ENCODE results near the gene PPP3CA.
"Not testable (repeated sequence)": the region's sequence is repeated elsewhere in the genome, so short reads cannot be mapped to it uniquely, and the experiment has no call there.

PPP3CA gene

DNA sequence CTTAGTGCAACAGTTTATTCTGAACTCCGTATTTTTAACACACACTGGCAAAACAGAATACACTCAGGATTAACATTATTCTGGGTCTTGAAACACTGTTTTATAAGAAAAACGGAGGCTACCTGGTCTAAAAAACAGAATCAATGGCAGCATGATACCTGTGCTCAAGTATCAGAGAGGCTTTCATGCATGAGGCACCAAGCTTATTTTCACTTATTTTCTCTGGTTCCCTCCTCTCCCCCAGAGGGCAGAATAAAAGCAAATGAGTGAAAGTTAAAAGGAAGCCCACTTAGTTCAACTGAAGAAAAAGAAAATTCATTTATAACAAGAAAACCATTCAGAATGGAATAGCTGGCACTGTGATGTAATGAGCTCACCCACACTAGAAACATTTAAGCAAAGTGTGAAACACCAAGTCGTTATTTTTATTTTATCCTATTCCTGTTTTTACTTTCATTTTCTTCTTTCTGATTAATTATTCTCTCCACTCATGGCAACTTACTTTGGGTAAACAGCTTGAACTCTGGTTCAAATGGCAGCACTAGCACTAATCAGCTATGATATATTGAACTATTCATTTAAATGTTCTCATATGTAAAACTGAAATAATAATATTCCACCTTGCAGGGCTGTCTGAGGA is 211.8 kb downstream of the PPP3CA start:
- no peak for DNase-seq

DNA sequence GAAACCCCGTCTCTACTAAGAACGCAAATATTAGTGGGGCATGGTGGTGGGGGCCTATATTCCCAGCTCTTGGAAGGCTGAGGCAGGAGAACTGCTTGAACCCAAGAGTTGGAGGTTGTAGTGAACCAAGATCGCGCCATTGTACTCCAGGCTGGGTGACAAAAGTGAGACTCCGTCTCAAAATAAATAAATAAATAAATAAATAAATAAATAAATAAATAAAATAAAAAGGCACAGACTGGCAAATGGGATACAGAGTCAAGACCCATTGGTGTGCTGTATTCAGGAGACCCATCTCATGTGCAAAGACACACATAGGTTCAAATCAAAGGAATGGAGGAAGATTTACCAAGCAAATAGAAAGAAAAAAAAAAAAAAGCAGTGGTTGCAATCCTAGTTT is 216.3 kb downstream of the PPP3CA start:
- DNase-seq: not testable (repeated sequence)

DNA sequence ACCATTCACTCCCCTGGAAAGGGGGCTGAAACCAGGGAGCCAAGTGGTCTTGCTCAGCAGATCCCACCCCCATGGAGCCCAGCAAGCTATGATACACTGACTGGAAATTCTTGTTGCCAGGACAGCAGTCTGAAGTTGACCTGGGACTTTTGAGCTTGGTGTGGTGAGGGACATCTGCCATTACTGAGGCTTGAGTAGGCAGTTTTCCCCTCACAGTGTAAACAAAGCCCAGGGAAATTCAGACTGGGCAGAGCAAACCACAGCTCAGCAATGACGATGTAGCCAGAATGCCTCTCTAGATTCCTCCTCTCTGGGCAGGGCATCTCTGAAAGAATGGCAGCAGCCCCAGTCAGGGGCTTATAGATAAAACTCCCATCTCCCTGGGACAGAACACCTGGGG is 218.4 kb downstream of the PPP3CA start:
- not testable (repeated sequence) for DNase-seq

DNA sequence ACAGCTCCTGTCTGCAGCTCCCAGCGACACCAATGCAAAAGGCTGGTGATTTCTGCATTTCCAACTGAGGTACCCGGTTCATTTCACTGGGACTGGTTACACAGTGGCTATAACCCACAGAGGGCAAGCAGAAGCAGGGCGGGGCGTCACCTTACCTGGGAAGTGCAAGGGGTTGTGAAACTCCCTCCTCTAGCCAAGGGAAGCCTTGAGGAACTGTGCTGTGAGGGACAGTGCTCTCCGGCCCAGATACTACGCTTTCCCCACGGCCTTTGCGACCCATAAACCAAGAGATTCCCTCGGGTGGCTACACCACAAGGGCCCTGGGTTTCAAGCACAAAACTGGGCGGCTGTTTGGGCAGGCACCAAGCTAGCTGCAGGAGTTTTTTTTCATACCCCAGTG is 218.9 kb downstream of the PPP3CA start:
- no peak for DNase-seq

DNA sequence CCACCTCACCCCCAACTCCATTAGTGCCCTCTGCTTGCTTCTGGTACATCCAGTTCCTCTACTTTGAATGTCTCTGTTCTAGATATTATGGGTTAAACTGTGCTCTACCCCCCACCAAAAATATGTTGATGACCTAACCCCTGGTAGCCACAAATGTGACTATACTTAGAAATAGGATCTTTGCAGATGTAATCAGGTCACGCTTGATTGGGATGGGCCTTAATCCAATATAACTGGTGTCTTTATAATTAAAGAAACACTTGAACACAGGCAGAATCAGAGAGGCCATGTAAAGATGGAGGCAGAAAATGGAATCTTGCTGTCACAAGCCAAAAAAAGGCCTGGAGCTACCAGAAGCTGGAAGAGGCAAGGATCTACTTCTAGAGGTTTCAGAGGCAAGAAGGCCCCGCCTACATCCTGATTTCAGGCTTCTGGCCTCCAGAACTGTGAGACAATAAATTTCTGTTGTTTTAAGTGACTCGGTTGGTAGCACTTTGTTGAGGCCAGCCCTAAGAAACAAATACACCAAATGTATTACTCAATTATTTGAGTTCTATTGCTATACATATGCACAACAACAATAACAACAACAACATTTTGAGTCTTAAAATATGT is 220.0 kb downstream of the PPP3CA start:
- DNase-seq: no peak

DNA sequence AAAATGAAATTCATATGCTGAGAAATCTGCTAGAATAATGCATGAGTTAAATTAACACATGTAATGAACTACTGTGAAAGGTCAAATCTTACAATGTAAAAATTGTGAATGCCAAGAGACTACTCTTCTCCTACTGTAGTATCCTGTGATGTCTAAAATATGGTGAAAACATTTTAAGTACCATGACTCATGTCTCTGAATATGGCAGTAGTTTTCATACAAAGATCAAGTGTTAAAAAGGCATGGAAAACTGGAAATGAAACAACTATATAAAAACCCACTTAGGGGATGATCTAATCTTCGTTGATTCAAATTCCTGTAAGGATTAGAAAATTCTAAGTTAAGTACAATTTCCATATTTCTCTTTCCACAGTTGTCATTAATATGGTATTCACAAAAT is 221.3 kb downstream of the PPP3CA start:
- no peak for DNase-seq

DNA sequence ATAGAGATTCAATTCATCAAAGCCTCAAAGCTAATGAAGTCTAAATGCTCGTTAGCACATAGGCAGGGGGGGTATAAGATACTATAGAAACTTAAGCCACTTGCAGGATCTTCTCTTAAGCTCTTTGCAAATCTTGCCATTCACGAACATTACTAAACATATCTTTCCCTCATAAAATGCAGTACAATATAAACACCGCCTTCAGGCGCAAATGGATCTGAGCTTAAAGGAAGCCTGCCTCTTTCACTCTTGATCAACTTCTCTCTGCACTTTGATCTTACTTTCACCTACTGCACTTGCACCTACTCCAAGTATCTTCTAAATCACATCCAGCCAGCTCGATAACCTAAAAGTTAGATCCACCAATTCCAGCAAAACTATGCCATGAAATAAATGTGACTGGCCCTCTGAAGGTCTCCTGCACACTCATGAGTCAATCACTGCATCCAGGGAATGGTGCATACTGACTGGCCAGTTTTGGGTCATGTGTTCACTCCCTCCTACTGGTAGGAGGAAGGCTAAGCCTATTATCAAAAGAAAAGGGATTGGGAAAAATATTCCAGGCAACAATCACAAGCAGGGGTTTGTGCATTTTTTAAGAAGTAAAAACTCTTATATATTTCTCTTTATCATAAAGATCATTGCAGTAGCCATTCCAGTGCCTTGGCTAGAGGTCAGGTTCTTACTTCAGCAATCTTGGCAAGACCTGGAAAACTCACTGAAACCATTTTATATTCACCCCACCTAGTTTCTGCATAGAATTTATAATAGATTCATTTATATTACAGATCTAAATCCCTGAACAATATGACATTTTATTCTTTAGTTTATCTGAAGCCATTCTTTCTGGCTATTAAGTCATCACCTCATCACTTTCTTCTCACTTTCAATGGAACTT is 222.0 kb downstream of the PPP3CA start:
- DNase-seq: no peak

DNA sequence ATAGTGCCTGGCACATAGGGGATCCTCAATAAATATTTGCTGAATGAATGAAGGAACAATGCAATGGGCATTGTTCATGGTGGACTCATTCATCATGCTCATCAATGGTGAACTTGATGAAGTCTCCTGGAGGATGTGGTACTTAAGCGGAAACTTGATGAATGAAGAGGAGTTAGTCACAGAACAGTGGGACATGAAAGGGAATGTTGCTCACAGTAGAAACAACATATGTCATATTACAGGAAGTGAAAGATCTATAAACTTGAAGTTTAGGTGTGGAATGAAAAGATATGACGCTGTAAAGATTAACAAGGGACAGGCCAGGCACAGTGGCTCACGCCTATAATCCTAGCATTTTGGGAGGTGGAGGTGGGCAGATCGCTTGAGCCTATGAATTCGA is 224.1 kb downstream of the PPP3CA start:
- no peak for DNase-seq

DNA sequence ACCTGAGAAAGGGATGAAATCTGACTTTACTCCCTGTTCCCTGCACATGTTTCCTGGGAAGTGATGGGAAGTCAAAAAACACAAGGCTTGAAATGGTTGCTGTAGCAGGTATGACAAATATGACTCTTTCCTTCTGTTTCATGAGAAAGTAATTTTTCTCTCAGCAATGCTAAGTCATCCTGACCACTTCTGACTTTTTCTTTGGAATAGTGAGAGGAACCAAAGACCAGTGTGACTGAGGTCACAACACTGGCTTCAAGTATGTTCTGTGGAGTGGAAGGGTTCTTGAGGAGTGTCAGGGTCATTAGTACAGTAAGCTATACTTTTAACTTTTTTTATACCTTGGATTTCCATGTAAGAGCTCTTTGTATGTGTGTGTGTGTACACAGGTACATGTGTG is 225.3 kb downstream of the PPP3CA start:
- no peak for DNase-seq

DNA sequence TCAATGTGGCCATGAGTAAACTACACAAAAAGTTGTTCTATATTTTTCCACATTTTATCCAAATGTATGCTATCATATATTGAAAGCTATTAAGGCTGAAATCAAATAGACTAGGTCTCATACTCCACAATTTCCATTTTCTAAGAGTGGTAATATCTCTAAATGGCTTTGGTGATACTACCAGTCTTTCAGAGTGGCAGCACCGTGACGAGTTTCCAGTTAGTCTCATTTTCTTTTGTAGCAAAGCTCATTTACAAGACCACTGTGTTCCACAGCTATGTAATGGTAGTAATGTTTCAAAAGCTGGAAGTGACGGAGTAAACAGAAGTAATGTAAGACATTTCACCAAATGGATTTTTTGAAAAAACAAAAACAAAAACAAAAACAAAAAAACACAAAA is 228.2 kb downstream of the PPP3CA start:
- no peak for DNase-seq

DNA sequence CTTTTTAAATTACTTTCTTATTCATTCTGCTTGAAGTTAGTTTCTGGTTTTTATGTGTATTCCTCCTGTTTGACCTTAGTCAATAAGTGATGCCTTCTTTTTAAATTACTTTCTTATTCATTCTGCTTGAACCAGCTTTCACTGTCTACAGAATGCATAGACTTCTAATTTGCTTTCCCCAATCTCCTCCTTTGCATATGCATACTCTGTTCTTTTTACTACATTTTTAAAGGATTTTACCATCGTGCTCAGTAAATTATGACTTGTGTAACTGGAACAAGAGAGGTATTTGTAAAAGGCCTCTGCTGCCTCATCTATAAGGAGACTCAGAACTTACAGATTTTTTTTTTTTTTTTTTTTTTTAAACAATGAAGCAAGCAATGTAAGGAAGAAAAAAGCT is 228.7 kb downstream of the PPP3CA start:
- no peak for DNase-seq

DNA sequence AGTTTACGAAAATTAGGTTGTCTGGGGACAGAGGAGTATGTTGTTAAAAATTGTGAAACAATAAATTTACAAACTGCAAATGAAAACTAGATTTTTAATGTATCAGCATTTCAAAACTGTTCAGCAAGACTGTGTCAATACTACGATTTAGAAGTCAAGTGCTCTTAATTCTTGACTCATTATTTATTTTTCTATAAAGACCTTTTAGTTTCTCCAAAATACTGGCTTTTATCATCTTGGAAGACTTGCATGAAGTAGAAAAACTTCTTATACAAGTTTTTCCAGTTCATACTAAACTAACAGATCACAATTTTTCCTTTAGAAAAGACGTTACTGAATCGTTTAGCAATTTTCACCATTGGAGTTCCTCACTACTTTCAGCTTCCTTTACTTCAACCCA is 231.4 kb downstream of the PPP3CA start:
- DNase-seq: no peak

DNA sequence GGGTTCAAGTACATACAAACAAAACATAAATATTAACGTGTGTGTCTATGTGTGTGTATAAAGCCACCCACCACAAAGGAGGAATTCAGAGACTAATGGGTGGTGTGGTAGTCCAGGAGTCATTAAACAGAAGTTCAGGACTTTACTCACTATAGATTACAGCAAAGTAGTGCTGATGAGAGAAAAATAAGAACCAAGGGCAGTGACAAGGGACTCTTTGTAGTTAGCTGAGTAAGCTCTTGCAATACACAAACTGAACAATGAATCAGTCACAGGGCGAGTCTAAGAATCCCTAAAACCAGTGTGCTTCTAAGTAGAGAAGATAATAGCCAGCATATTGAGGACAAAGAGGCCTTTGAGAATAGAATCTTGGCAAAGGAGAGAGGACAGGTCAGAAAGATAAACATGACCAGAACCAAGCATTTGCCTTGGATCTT is 232.4 kb downstream of the PPP3CA start:
- DNase-seq: no peak

DNA sequence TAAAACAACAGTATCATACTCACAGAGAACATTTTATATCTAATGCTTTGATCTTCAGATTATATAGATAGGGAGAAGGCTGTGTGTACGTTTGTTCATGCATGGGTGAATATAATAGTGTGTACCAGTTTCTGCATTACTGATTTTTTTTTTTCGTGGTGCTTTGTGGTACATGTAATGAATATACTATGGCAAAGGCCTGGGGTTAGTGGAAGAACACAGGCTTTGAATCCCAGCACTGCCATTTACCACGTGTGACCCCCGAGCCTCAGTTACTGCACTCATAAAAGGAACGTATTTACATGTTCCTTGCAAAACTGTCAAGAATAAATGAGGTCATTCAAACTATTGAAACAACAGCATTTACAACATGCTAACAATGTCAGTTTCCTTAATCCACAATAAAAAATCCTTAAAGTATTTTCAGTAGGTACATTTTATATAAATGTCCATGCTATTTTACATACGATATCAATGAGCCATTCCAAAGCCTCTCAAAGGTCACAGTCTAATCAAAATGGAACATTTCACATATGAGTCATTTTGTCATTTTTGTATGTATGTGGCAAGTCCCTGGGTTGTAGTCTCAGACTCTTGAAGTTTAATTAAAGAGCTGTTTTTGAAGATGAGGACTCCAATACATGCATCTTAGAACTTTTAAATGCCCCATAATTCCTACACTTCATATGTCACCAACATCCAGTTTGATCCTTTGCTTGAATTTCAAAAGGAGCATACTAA is 242.8 kb downstream of the PPP3CA start:
- DNase-seq: no peak

DNA sequence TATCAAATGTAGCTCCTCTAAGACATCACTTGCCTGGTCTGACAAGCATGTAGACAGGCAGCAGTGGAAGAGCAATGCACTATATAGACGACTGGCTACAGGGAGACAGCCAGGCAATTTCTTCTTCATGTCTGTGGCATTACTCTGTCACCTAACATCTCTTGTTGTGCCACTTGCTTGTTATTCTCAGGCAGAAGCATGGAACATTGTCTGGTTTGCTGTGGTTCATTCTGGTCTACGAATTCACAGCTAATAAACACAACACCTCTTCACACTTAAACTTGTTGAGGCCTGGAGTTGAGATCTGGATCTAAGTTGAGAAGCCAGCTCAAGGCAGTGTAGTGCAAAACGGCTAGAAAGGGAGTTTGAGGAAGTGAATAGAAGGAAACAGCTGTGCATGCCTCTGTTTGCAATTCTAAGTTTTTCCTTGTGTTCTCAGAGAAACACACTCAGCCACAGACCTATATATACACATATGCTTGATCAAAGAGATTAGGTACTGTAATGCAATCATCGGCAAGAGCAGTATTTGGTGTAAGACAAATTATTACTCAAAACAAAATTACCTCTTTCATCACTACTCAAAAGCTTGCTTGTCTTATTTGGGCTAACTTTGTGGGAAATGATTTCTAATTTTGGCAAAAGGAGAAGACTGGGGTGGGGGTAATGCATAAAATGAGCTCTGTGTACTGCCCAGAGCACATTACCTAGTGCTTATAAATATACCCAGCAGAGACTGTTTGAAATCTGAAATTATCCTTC is 243.8 kb downstream of the PPP3CA start:
- DNase-seq: no peak

DNA sequence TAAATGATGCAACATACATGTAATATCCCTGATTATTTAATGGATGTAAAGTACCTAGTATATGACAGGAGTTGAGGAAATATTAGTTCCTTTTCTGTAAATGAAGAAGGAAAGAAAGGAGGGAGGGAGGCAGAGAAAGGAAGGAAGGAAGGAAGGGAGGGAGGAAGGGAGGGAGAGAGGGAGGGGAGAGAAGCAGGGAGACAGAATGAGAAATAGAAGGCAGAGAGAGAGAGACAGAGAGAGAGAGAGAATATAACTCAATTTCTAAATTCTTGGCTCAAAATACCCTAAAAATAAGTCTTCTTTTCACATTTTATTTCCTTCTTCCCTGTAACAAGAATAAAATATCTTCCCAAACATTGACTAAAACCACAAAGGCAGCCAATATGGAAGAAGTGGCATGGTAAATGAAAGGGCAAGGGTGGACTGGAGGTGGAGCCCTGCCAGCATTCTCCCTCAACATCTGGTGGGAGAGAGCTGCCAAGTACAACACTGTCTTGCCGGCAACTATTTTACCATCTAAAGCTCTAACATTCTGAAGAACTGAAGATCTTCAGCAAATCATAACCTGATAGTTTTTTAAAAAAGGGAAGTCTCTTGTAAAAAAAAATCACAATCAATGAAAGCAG is 245.1 kb downstream of the PPP3CA start:
- DNase-seq: no peak

DNA sequence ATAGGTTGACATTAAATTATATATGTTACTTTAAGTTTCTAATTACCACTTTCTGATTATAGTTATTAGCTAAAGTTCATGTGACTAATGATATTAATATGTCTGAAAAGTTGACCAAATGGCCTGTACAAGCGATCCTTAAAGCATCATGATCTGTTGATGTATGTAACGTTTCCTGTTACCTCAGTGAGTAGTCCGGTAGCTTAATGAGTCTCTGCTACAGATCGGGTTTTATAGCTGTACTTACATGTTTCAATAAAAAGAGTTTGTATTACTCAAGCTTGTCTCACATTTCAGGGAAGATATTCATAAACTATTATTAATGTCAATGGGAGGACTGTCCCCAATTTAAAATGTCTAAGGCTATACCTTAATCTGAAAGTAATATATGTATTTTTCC is 246.3 kb downstream of the PPP3CA start:
- no peak for DNase-seq

DNA sequence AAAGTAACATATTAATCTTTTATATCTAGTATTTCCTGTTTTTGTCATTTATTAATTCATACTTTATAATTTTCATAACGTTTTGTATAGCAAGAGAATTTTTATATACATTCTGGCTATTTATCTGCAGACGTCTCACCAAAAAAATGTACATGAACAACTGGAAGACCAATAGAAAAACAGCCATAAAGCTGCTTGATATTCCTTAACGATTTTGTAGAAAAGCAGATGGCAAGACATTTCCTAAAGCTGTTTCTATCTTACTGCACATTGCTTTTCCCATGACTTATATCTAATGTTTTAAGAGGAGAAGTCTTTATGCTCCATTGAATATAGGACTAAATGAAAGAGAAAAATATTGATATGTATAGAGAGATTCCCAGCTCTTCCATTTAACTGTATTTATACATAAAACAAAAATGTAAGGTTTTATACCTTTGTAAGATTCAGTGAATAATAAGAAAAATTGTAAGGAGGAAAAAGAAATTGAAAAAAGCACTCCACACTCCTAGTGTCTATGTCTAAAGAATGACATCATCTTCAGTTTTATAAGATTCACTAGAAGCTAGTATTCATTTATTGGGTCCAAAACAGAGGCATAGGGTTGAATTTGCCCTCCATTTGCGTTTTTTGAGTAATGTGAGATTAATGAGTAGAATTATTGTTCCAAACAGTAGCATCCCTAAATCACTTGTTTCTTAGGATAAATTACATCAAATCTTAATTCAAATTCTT is 248.5 kb downstream of the PPP3CA start:
- DNase-seq: no peak

DNA sequence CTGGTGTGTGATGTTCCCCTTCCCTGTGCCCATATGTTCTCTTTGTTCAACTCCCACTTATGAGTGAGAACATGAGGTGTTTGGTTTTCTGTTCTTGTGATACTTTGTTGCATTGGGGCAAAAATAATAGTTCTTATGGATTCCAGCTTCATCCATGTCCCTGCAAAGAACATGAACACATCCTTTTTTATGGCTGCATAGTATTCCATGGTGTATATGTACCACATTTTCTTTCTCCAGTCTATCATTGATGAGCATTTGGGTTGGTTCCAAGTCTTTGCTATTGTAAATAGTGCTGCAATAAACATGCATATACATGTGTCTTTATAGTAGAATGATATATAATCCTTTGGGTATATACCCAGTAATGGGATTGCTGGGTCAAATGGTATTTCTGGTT is 254.7 kb downstream of the PPP3CA start:
- not testable (repeated sequence) for DNase-seq

DNA sequence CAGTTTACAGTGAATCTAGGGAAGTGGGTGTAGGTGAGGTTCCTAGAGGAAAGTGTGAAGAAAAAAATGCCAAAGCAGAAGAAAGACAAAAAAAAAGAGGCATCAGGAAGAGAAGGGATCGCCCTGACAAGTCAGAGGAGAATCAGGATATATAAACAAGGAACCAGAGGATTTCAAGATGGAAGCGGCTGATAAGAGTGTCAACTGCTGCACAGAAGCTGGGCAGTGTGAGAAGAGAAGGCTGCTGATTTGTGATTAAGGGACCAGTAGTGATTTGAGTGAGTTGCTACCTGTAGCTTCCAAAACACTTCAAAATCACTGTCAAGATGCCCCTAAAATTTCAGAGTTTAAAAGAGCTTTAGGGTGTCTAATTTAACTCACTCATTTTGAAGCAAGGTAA is 258.2 kb downstream of the PPP3CA start:
- DNase-seq: no peak
